SK-N-DZ (cell line): ENCODE measurements around the gene WDR33.
A peak's percentile ranks its signal among the peaks of the same experiment; 100 is the strongest.

Experiments used
- DNase-seq: peaks from one replicate; pipeline ENCODE4 v3.0.0-alpha.2; 2015; ENCODE audit warnings: low spot score

Gene WDR33

GRCh38 chr2:127695491-127696472 lies 115.2 kb downstream of the WDR33 start:
- peak; percentile 52 for DNase-seq

- no peak for DNase-seq
Observed at GRCh38 chr2:127694986-127695385, 116.0 kb downstream of the WDR33 start.

- DNase-seq: no peak
Observed at GRCh38 chr2:127690696-127691095, 120.3 kb downstream of the WDR33 start.

- no peak for DNase-seq
Observed at GRCh38 chr2:127688405-127688804, 122.6 kb downstream of the WDR33 start.

- DNase-seq: no peak
Observed at GRCh38 chr2:127685410-127686080, 125.4 kb downstream of the WDR33 start.

GRCh38 chr2:127683757-127684156 lies 127.2 kb downstream of the WDR33 start:
- no peak for DNase-seq

GRCh38 chr2:127683056-127683455 lies 127.9 kb downstream of the WDR33 start:
- DNase-seq: no peak

- DNase-seq: no peak
Observed at GRCh38 chr2:127681976-127682857, 128.8 kb downstream of the WDR33 start.

- no peak for DNase-seq
Observed at GRCh38 chr2:127681288-127681804, 129.6 kb downstream of the WDR33 start.

- DNase-seq: no peak
Observed at GRCh38 chr2:127680706-127681287, 130.2 kb downstream of the WDR33 start.

GRCh38 chr2:127679680-127680361 lies 131.2 kb downstream of the WDR33 start:
- DNase-seq: no peak

- DNase-seq: no peak
Observed at GRCh38 chr2:127678991-127679390, 132.0 kb downstream of the WDR33 start.

GRCh38 chr2:127678531-127678930 lies 132.4 kb downstream of the WDR33 start:
- no peak for DNase-seq

GRCh38 chr2:127676906-127677305 lies 134.1 kb downstream of the WDR33 start:
- no peak for DNase-seq

GRCh38 chr2:127675331-127676261 lies 135.4 kb downstream of the WDR33 start, which contains the start of gene LIMS2:
LIMS2 (minus strand) TSS chr2:127675530; CDS start chr2:127675024, 506 bp downstream.
- DNase-seq: no peak

- no peak for DNase-seq
Observed at GRCh38 chr2:127674241-127675209, 136.4 kb downstream of the WDR33 start.

GRCh38 chr2:127673291-127674069 lies 137.5 kb downstream of the WDR33 start:
- no peak for DNase-seq
